GM12874 (cell line): ENCODE results near the gene DGKI.

Source experiments
- CTCF ChIP-seq: IDR thresholded peaks from 2 replicates; pipeline ENCODE4 v1.5.1; 2011; ENCODE audit warnings: low read depth, mild to moderate bottlenecking, control low read depth, low read length, moderate library complexity; ENCODE audit not compliant: insufficient read depth

DGKI gene

GRCh38 chr7:137523171-137523570, 323.6 kb downstream of the DGKI start:
- no peak for TF ChIP-seq CTCF

GRCh38 chr7:137521451-137521850, 325.3 kb downstream of the DGKI start:
- no peak for TF ChIP-seq CTCF

- TF ChIP-seq CTCF: no peak
These were observed 326.8 kb downstream of the DGKI start for GRCh38 chr7:137519947-137520346.

- no peak for TF ChIP-seq CTCF
These were observed 327.5 kb downstream of the DGKI start for GRCh38 chr7:137519181-137519691.

- TF ChIP-seq CTCF: no peak
These were observed 333.7 kb downstream of the DGKI start for GRCh38 chr7:137513091-137513490.

- TF ChIP-seq CTCF: no peak
These were observed 339.7 kb downstream of the DGKI start for GRCh38 chr7:137507096-137507495.

GRCh38 chr7:137506031-137506430, 340.7 kb downstream of the DGKI start:
- no peak for TF ChIP-seq CTCF
